CD4-positive, alpha-beta T cell treated with Interleukin-10 for 1 hour (primary cell): ENCODE data around the gene INPP5A.
"Not testable (repeated sequence)": the region's sequence is repeated elsewhere in the genome, so short reads cannot be mapped to it uniquely, and the experiment has no call there.

Experiments
- DNase-seq: peaks from one replicate; pipeline ENCODE4 v3.0.0-alpha.2; 2020

Gene INPP5A

DNA sequence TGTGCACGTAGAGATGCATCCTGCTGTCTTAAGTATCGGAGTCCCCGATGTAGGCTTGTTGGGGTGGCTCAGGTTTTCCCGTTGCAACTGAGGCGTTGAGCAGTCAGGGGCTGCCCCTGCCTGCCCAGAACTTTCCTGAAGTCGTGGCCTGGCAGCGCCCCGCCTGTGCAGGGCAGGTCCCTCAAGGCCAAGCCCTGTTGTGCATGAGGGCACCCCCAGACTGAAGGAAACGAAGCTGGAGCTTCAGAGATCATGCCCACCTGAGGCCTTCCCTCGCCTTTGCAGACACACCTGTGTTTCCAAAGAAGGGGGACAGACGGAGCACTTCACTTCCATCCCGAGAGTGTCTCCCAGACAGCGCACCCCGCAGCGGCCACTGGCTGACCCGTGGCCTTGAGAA is 127.3 kb downstream of the INPP5A start:
- DNase-seq: no peak

DNA sequence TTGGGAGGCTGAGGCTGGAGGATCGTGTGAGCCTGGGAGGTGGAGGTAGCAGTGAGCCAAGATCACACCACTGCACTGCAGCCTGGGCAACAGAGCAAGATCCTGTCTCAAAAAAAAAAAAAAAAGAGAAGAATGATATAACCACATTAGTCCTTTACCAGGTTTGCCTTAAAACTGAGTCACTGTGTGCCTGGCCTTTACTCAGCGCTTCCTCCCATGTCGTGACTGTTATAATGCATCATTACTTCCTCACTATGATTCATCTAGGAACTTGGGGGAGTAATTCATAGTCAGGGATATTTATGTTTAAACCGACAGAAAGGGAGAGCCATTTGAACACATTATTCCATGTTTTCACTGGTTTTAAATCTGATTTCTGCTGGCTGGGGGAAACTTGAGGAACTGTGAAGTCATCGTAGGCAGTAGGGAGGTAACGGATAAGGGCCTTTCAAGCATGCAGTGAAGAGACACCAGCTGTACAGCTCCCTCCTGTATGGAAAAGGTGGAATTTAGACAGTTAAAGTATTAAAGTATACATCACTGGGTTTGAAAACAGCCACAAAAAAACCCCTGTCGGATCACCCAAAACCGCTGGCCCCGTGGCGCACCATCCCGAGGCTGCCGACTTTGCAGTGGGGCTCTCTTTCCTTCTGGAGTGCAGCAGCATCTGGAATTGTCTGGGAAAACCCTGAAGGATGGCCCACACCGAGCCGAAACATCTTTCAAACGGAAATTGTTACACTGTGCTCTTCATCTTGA is 128.5 kb downstream of the INPP5A start:
- DNase-seq: no peak

DNA sequence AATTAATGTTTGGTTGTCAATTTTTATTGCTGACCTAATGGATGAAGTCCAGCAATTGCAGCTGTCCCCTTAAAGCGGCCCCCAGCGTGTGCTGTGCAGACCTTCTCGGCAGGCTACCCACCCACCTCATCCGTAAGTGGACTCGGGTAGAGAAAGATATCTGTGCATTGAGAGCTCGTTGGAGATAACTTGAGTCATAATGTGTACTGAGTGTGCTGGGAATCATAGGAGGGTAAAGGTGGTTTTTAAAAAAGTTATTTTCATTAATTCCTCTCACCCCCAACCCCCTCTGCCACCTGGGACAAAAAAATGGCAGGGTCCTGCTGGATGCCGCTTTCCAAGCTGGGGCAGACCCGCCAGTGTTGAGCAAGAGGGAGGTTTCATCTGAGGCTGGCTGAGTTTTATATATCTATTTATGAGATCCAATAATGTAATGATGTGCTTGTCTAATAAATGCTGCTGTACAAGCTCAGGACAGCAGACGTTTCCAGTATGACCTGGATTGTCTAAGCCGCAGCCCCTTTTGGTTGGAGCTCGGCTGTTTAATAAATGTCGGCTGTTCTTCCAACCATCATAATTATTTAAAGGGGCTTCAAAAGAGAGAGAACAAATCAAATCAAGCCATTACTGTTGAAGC is 129.2 kb downstream of the INPP5A start:
- no peak for DNase-seq

DNA sequence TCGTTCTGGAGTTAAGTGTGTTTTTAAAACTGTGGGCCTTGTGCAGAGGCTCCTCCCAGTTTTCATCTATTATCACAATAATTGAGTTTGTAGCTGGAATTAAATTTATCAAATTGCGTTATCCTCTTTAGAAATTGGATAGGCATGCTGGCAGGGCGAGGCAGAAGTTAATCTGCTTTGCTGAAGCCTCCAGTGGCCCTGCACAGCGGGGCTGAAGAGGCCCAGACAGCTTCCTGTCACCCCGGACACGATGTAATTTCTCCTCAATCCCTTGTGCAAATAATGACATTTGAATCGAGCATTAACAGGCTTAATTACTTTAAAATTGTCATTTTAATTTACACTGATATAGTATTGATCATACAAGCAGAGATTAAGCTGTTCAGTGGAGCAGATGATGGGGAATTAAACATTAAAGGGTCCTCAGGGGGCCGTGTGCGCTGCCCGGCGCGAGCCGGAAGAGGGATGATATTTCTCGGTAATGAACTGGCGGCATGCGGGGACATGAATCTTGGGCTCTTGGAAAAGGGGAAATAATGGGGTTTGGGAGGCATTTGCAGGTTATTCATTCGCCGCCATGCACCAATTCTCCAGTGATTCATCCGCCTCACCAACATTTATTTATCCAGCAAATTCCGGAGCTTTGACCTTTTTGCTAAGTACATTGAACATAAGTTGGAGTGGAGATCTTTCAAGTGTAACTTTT is 129.9 kb downstream of the INPP5A start:
- DNase-seq: no peak

DNA sequence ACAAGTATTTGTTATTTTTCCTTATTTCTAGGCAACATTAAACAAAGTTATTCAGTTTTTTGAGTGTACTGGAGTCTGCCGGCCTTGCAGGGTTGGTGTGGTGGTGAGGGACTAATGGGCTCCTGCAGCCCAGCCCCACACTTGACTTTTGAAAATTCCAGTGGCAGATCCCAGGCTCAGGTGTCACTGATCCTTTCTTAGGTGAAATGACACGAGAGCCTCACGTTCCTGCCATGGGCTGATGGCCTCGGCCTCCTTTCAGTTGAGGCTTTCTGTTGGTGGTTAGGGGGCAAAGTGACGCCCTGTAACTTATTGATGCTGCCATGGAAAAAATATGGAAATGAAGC is 130.4 kb downstream of the INPP5A start:
- no peak for DNase-seq

DNA sequence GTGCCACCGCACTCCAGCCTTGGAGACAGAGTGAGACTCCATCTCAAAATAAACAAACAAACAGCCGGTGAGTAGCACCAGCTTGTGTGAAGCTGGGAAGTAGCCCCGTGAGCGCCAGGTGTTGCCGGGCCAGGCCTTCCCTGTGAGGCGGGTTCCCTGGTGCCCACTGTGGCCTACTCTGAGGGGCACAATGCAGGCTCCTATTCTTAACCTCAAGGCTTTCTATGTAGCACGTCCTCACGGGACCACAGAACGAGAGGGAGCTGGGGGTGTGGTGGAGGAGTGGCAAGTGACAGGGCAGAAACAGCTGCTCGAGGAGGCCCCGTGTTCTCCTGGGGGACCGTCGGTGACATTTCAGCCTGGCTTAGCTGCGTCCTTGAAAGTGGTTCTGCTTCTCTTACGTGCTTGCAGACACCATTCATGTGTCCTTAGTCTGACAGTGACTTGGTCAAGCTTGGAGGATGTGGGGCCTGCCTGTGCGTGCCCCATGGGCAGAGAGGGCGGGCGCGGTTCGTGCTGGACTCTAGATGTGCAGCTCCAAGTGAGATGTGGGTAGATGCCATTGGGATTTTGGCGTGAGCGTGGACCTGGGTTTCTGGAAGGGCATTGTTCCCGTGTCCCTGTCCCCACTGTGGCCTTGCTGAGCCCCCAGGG is 131.7 kb downstream of the INPP5A start:
- DNase-seq: no peak

DNA sequence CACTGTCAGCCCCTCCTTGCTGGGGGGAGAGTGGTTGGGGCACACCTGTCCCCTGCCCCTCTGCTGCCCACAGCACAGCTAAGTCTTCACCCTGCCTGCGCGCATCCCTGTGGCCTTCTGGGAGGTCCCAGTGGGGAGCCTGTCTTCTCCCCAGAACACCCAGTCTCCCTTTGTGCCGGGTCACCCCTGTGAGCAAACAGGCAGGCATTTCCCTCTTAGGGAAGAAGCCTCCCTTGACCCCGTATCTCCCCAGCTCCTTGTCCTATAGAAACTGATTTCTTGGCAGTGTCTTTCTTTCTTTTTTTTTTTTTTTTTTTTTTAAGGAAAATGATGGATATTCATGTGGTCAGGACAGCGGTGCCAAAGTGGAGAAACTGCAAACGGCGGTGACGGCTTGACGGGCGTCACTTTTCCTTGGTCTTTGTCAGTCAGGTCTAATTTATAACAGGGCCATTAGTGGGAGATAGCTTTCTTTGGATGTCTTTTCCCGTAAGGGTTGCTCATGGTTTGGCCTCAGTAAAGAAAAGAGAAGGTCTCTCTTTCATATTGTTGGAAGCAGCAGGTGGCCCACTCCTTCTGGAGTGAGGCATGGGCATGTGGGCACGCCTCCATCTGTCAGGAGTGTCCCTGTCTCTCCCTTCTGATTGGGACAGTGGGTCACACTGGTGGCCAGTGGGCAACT is 133.1 kb downstream of the INPP5A start:
- DNase-seq: no peak

DNA sequence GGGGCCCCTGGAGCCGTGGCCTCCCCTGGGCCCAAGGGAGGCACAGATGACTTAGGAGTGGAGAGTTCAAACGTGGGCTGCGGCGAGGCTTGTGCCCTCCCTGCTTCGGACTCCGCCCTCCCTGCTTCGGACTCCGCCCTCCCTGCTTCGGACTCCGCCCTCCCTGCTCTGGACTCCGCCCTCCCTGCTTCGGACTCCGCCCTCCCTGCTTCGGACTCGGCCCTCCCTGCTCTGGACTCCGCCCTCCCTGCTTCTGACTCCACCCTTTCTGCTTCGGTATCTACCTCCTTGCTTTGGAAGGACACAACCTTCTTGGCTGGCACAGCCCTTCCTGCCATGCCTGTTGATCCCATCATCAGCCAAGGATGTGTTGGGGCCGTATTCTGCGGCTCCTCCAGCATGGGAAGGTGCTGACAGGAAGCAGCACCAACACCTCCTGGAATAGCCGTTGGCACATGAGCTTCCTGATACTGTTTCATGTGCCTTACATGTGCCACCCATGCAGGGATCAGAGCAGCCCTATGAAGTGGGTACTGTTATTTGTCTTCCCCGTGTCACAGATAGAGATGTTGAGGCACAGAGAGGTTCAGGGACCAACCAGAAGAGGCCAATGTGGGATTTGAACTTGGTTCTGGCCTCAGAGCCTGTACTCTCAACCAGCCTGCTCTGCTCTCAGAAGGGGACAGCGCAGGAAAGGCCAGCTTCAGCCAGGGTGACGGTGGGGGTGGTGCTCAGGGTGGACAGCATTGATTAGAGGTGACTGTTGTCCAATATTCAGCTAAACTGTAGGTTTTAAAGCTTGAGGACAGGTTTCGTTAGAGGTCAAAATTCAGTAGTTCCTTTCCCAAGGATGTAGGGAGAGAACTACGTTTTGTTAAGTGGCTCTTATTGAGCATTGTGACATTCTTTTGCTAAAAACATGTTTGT is 133.9 kb downstream of the INPP5A start:
- no peak for DNase-seq

DNA sequence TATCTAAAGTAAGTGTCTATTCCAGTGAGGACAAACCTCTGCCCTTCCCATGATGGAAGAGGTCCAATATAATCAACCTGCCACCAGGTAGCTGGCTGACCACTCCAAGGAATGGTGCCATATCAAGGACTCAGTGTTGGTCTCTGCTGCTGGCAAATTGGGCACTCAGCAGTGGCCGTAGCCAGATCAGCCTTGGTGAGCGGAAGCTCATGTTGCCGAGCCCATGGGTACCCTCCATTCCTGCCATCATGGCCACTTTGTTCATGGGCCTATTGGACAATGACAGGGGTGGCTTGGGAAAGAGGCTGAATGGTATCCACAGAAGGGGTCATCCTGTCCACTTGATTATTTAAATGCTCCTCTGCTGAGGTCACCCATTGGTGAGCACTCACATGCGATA is 136.2 kb downstream of the INPP5A start:
- not testable (repeated sequence) for DNase-seq

DNA sequence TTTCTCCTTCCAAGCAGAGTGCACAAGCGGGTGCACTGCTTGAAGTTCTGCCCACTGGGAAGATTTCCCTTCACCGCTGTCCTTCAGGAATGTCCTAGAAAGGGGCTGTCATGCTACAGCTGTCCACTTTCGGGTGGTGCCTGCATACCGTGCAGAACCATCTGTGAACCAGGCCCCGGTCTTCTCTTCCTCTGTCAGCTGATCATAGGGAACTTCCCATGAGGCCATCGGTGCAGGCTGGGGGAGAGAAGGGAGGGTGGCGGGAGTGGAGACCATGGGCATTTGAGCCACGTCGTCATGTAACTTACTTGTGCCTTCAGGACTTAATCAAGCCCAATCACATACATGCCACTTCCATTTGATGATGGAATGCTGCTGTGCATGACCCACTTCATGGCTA is 136.7 kb downstream of the INPP5A start:
- no peak for DNase-seq

DNA sequence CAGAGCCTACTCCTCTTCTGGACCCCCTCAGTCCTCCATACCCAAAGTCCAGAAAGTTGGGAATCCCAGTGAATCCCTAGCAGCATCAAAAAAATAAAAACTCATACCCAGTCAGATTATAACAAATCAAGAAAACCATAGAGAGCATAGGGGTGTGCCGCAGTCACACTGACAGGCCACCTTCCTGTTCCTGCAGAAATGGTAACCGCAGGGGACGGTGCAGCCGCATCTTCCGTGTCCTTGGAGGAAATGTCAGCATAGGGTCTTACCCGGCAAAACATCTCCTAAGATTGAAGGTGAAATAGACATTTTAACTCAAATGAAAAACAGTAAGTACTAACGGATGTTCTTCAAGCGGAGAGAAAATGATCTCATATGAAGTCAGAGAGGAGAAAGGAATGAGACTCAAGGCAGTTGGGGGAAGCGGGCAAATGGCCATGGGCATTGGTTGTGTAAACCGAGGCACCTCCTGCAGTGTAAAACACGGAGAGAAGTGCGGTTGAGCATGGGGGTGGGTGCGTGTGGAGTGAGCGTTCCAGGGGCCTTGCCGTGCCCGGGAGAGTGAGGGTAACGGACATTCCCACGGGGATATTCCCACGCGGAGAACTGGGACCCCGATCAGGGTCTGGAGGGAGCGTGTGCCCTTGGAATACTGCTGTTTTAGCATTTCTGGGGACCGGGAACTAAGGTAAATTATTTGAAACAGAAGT is 137.6 kb downstream of the INPP5A start:
- no peak for DNase-seq

DNA sequence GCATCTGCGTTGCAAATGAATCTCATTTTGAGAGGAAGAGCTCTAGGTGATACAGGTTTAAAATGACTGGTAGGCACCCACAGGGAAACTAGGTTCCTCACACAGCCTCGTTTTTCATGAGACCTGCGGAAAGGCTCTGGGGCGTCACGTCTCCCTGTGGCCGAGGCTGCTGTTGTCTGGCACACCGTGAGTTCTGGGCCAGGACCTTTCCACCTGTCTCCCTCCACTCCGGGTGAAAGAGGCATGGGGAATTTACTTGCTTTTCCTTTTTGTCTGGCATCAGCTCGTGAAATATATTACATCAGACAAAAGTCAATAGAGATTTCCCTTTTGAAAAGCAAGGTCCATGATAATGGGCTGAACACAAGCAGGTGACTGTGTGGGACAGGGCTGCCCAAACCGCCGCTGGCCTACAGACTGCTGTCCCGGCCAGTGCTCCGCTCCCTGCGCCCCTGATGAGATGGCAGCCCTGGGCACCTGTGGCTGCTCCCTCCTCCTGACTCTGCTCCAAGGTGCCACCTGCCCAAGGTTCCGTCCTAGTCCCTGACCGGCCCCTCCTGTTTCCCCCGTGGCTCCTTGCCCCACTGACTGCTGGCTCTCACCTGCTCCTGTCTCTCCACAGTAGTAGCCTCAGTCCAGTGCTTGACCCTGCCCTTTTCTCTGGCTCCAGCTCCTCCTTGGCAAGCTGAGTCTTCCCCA is 138.8 kb downstream of the INPP5A start:
- DNase-seq: no peak

DNA sequence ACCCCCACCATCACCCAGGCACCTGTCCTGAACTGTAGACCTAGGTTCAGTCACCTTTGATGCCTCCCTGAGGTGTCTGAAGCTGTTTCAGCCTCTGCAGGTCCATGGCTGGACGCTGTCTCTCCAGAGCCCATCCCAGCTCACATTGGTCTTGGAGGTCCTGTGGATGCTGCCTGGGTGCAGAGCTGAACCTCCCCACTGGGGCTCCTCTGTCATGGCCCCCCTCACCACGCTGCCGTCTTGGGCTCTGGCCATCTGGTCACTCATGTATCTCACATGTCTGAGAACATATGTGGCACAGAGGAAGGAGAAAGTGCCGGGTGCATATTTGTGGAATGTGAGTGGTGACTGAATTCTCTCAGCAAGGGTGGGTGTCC is 139.5 kb downstream of the INPP5A start:
- DNase-seq: no peak

DNA sequence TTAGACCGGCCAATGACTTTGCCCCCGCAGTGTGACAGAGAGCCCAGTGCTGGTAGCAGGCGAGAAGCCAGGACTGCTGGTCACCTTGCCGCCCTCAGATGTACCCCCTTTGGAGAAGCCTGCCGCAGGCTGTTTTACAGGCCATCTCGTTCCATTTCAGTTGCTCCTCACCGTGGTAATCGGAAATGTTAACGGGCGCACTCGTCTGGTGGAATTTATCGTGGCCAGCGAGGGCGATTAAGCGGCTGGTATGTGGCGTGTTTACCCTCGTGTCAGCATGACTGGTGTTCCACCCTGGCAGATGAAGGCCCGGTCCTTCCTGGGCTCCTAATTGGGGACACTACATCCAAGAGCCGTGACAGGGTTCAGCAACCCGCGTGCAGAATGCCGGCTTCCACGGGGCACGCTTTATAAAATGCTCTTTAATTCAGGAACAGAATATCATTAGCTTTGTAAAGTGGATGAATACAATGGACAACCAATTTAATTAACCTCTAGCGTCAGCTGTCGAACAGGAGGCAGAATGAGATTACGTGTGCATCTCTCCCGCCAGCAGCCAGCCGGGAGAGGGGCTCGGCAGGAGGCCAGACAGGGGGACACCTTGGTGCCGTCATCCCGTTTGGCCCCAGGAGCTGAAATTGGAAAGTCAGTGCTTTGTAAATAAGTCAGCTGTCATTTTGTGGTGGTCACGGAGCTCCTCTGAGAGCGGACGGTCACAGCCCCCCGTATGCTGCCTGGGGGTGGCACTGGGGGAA is 140.1 kb downstream of the INPP5A start:
- DNase-seq: no peak

DNA sequence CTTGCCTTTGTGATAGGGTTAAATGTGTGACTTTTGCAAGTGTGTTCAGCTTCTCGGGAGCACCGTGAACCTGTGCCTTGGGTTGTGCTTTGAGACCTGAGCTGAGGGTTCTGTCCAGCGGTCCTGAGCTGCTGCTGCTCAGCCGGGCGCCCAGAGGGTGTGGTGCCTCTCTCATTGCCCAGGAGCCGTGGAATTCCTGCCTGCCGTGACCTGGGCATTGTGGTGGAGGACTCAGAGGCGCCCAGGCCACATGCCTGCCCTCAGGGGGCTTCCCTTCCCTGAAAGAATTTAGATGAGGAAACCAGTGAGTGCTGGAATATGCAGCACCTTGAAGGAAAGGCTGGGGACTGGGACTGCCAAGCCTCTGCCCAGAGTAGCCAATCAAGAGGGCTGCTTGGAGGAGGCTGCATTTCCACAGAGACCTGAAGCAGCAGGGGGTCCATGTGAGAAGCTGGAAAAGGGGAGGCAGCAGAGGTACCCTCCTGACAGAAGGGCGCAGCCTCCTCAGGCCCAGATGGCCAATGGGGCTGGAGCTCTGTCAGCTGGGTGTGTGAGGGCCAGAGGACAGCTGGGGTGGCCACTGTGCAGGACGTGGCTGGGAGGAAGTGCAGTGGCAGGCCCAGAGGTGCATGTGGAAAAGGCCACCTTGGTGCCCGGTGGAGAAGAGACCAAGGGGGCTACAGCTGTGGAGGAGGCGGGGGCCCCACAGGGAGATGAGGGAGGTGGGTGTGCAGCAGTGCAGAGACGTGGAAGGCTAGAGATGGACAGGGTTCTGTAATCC is 141.0 kb downstream of the INPP5A start:
- no peak for DNase-seq

DNA sequence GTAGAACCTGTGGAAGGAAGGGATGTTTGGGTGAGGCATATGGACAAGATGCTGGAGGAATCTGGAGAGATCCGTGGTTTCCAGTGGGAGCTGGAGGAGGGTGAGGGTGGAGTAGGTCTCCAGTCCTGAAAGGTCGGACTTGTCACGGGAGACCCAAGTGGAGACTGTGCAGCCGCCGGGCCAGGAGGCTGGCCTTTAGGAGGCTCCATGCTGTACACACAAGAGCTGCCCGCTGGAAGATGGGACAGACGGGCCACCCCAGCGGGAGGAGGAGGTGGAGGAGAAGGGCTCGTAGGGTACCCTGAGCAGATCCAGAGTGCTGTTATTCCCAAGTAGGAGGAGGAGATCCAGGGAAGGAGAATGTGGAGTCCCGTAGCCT is 141.6 kb downstream of the INPP5A start:
- no peak for DNase-seq

DNA sequence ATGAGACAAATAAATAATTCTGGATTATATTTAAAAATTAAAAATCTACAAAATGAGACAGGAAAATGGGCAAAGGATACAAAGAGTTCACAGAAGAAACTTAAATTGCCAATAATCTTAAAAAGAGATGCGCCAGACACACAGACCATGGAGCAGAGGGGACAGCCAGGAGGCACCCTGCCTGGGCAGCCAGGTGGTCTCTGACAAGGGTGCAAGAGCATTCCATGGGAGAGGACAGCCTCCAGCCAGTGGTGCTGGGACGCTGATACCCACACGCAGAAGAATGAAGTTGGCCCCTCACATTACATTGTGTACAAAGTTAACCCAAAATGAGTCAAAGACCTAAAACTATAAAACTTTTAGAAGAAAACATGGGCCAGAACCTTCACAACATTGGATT is 142.1 kb downstream of the INPP5A start:
- no peak for DNase-seq

DNA sequence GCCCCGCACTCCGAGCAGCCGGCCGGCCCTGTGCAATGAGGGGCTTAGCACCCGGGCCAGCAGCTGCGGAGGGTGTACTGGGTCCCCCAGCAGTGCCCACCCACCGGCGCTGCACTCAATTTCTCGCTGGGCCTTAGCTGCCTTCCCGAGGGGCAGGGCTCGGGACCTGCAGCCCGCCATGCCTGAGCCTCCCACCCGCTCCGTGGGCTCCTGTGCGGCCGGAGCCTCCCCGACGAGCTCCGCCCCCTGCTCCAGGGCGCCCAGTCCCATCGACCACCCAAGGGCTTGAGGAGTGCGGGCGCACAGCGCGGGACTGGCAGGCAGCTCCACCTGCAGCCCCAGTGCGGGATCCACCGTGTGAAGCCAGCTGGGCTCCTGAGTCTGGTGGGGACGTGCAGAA is 143.2 kb downstream of the INPP5A start:
- DNase-seq: not testable (repeated sequence)
